HG02642 (cell line): Measurements from ENCODE around the gene MEDAG.
"Not testable (repeated sequence)": the region's sequence is repeated elsewhere in the genome, so short reads cannot be mapped to it uniquely, and the experiment has no call there.

ENCODE experiments used
- ATAC-seq: cut with Tn5 transposase; IDR thresholded peaks from one replicate; pipeline ENCODE4 v1.9.1; 2021; ENCODE audit warnings: mild to moderate bottlenecking; ENCODE audit not compliant: unreplicated experiment, poor library complexity

Gene MEDAG

GRCh38 chr13:30906411-30907051 lies 460 bp downstream of the MEDAG start:
- ATAC-seq = no peak

GRCh38 chr13:30907121-30907861 lies 1.2 kb downstream of the MEDAG start:
- ATAC-seq = no peak

GRCh38 chr13:30908416-30908980 lies 2.4 kb downstream of the MEDAG start:
- ATAC-seq = no peak

- no peak for ATAC-seq
These were observed 4.6 kb downstream of the MEDAG start for GRCh38 chr13:30910676-30911075.

- no peak for ATAC-seq
These were observed 9.8 kb downstream of the MEDAG start for GRCh38 chr13:30915691-30916541.

GRCh38 chr13:30916991-30917390 lies 10.9 kb downstream of the MEDAG start:
- no peak for ATAC-seq

- ATAC-seq = no peak
These were observed 12.8 kb downstream of the MEDAG start for GRCh38 chr13:30918662-30919405.

- no peak for ATAC-seq
These were observed 14.3 kb downstream of the MEDAG start for GRCh38 chr13:30920162-30920909.

- no peak for ATAC-seq
These were observed 17.3 kb downstream of the MEDAG start for GRCh38 chr13:30923418-30923817.

GRCh38 chr13:30924721-30925120 lies 18.6 kb downstream of the MEDAG start:
- no peak for ATAC-seq

GRCh38 chr13:30925429-30925828 lies 19.4 kb downstream of the MEDAG start:
- no peak for ATAC-seq

GRCh38 chr13:30926781-30927180 lies 20.7 kb downstream of the MEDAG start:
- no peak for ATAC-seq

GRCh38 chr13:30927188-30927587 lies 21.1 kb downstream of the MEDAG start:
- ATAC-seq = not testable (repeated sequence)

GRCh38 chr13:30927595-30927994 lies 21.5 kb downstream of the MEDAG start:
- no peak for ATAC-seq

GRCh38 chr13:30928978-30929377 lies 22.9 kb downstream of the MEDAG start:
- no peak for ATAC-seq

- no peak for ATAC-seq
These were observed 26.6 kb downstream of the MEDAG start, which contains the start of gene TEX26 for GRCh38 chr13:30932481-30933353. Gene TEX26 (plus strand): TSS chr13:30932656. CDS start chr13:30932716, 60 bp downstream.

GRCh38 chr13:30933354-30933670 lies 27.2 kb downstream of the MEDAG start:
- ATAC-seq = no peak

- no peak for ATAC-seq
These were observed 28.3 kb downstream of the MEDAG start for GRCh38 chr13:30934381-30934780.
